Activated naive CD4-positive, alpha-beta T cell treated with anti-CD3 and anti-CD28 coated beads for 36 hours (primary cell): ENCODE results near the gene ACTA2. TPM values are rescaled to one million over a fixed set of nuclear protein-coding genes. Genes with fewer than 3 reads are reported as not detected.
A peak's percentile ranks its signal among the peaks of the same experiment; 100 is the strongest.

Experiments used
- CTCF ChIA-PET: fragments of 350-600 bp; sonication (Branson Sonifier 250); formaldehyde crosslinking; loops from one replicate; lab custom pipeline; 2021; ENCODE audit warnings: antibody characterized with exemption; lab: Charles Lee
- DNase-seq: peaks from one replicate; pipeline ENCODE4 v3.0.0-alpha.2; 2020
- H3K27ac Mint-ChIP-seq: one replicate; pipeline ENCODE4 v1.8.0; 2021; ENCODE audit warnings: mild to moderate bottlenecking, mixed read lengths
- H3K27me3 Mint-ChIP-seq: one replicate; pipeline ENCODE4 v1.8.0; 2021; ENCODE audit warnings: low read depth, mixed read lengths
- H3K36me3 Mint-ChIP-seq: one replicate; pipeline ENCODE4 v1.8.0; 2021; ENCODE audit warnings: low read depth, mixed read lengths
- H3K4me1 Mint-ChIP-seq: one replicate; pipeline ENCODE4 v1.8.0; 2021; ENCODE audit warnings: low read depth, mixed read lengths
- H3K4me3 Mint-ChIP-seq: one replicate; pipeline ENCODE4 v1.8.0; 2021; ENCODE audit warnings: mild to moderate bottlenecking, moderate library complexity, mixed read lengths
- H3K9me3 Mint-ChIP-seq: one replicate; pipeline ENCODE4 v1.8.0; 2021; ENCODE audit warnings: mixed read lengths
- intact Hi-C: fragments of 100-400 bp; cut with micrococcal nuclease; formaldehyde crosslinking; loops from one replicate; pipeline ENCODE4 v1.15.1; 2023
- total RNA-seq, 2 experiments: library from RNA; stranded (reverse); gene quantifications; one replicate each; pipeline ENCODE4 v1.2.3, GENCODE V29; 2021

Gene ACTA2
- 1 to 10 TPM; 3.6 to 4.0 TPM for total RNA-seq

- CTCF ChIA-PET: no interaction called here
- DNase-seq: no peak
Observed at GRCh38 chr10:88952647-88953111, at the start of gene ACTA2. Gene ACTA2 (minus strand): TSS chr10:88952773. CDS start chr10:88948930, 3,843 bp downstream.

GRCh38 chr10:89001729-89002072 is 49.1 kb upstream of the ACTA2 start:
- Mint-ChIP-seq H3K36me3 (peaks cover 15% of the 10 kb centered on the region), H3K27me3 (no peaks in the 10 kb centered on the region), H3K4me3 (peak overlapping the region; percentile 53), H3K4me1 (peaks cover 51% of the 10 kb centered on the region), H3K9me3 (no peaks in the 10 kb centered on the region), H3K27ac (peak overlapping the region; percentile 83)
- CTCF ChIA-PET: interaction anchor here (0.8 to 1.7 kb wide), 6 partner anchors 10 to 166 kb away, joined by 3 to 8 read pairs (median 5); partner anchors contain the start of gene FAS
- peak; percentile 31 for DNase-seq
- intact Hi-C loops: loop anchor here (1.0 to 5.0 kb wide), 8 partner anchors 11 to 593 kb away; partner anchors contain the start of genes FAS and STAMBPL1

More at GRCh38 chr10:88952647-88953111, at the start of gene ACTA2:
- no peaks in the 10 kb centered on the region for H3K36me3 Mint-ChIP-seq
- no peak within 1 kb of the TSS for H3K27ac Mint-ChIP-seq
- no peaks in the 10 kb centered on the region for H3K9me3 Mint-ChIP-seq
- H3K4me3 Mint-ChIP-seq: no peak within 1 kb of the TSS
- no peaks in the 10 kb centered on the region for H3K4me1 Mint-ChIP-seq
- H3K27me3 Mint-ChIP-seq: no peaks in the 10 kb centered on the region
- intact Hi-C loops: no loop called here

- peak overlapping the region; percentile 83 for H3K27ac Mint-ChIP-seq
- peaks cover 16% of the 10 kb centered on the region for H3K36me3 Mint-ChIP-seq
- H3K9me3 Mint-ChIP-seq: no peaks in the 10 kb centered on the region
- peak overlapping the region; percentile 53 for H3K4me3 Mint-ChIP-seq
- DNase-seq: peak; percentile 73
- CTCF ChIA-PET: interaction anchor here (0.6 to 1.7 kb wide), 7 partner anchors 9 to 166 kb away, joined by 3 to 8 read pairs (median 4); partner anchors contain the start of gene FAS
- peaks cover 54% of the 10 kb centered on the region for H3K4me1 Mint-ChIP-seq
- H3K27me3 Mint-ChIP-seq: no peaks in the 10 kb centered on the region
- intact Hi-C loops: loop anchor here (1.0 to 5.0 kb wide), 7 partner anchors 11 to 592 kb away; partner anchors contain the start of genes FAS and STAMBPL1
Observed at GRCh38 chr10:89001024-89001728, 48.6 kb upstream of the ACTA2 start.

GRCh38 chr10:88999625-89000024 is 47.1 kb upstream of the ACTA2 start:
- Mint-ChIP-seq H3K4me3 (no peak overlapping the region), H3K36me3 (peaks cover 12% of the 10 kb centered on the region), H3K9me3 (no peaks in the 10 kb centered on the region), H3K27ac (no peak overlapping the region), H3K27me3 (no peaks in the 10 kb centered on the region), H3K4me1 (peaks cover 66% of the 10 kb centered on the region)
- intact Hi-C loops: loop anchor here (2.0 to 5.0 kb wide), 4 partner anchors 13 to 591 kb away; partner anchors contain the start of gene STAMBPL1
- DNase-seq: no peak
- CTCF ChIA-PET: interaction anchor here (0.5 to 1.4 kb wide), 2 partner anchors 85 to 216 kb away, joined by 4 read pairs; no protein-coding TSS in a partner anchor

- Mint-ChIP-seq H3K4me3 (no peak overlapping the region), H3K27me3 (no peaks in the 10 kb centered on the region), H3K4me1 (peaks cover 62% of the 10 kb centered on the region), H3K27ac (no peak overlapping the region), H3K9me3 (no peaks in the 10 kb centered on the region), H3K36me3 (peaks cover 12% of the 10 kb centered on the region)
- intact Hi-C loops: no loop called here
- CTCF ChIA-PET: interaction anchor here (1.4 to 1.5 kb wide), 2 partner anchors 10 to 33 kb away, joined by 5 to 9 read pairs; no protein-coding TSS in a partner anchor
- DNase-seq: no peak
Observed at GRCh38 chr10:88996927-88997326, 44.4 kb upstream of the ACTA2 start.

GRCh38 chr10:88995156-88995876 is 42.7 kb upstream of the ACTA2 start:
- CTCF ChIA-PET: interaction anchor here (0.6 to 2.2 kb wide), 6 partner anchors 31 to 88 kb away, joined by 3 to 9 read pairs (median 4); no protein-coding TSS in a partner anchor
- Mint-ChIP-seq H3K27me3 (no peaks in the 10 kb centered on the region), H3K4me1 (peaks cover 47% of the 10 kb centered on the region), H3K9me3 (no peaks in the 10 kb centered on the region), H3K27ac (peak overlapping the region; percentile 28), H3K4me3 (peak overlapping the region; percentile 2), H3K36me3 (peaks cover 20% of the 10 kb centered on the region)
- DNase-seq: no peak
- intact Hi-C loops: no loop called here

- no peak overlapping the region for H3K4me3 Mint-ChIP-seq
- DNase-seq: no peak
- H3K27ac Mint-ChIP-seq: peak overlapping the region; percentile 46
- H3K27me3 Mint-ChIP-seq: no peaks in the 10 kb centered on the region
- intact Hi-C loops: loop anchor here (5.0 kb wide), 2 partner anchors 412 to 1177 kb away; partner anchors contain the start of genes ATAD1 and RNLS
- peaks cover 50% of the 10 kb centered on the region for H3K4me1 Mint-ChIP-seq
- CTCF ChIA-PET: interaction anchor here (0.6 to 4.7 kb wide), 5 partner anchors 21 to 61 kb away, joined by 3 to 28 read pairs (median 5); no protein-coding TSS in a partner anchor
- no peaks in the 10 kb centered on the region for H3K9me3 Mint-ChIP-seq
- H3K36me3 Mint-ChIP-seq: peaks cover 20% of the 10 kb centered on the region
Observed at GRCh38 chr10:88994019-88994418, 41.4 kb upstream of the ACTA2 start.

- Mint-ChIP-seq H3K27ac (peak overlapping the region; percentile 67), H3K9me3 (peaks cover under 1% of the 10 kb centered on the region), H3K36me3 (peaks cover 20% of the 10 kb centered on the region), H3K27me3 (no peaks in the 10 kb centered on the region), H3K4me1 (peaks cover 50% of the 10 kb centered on the region), H3K4me3 (peak overlapping the region; percentile 70)
- intact Hi-C loops: loop anchor here (5.0 kb wide), 2 partner anchors 411 to 1176 kb away; partner anchors contain the start of genes ATAD1 and RNLS
- CTCF ChIA-PET: interaction anchor here (0.6 to 4.7 kb wide), 5 partner anchors 20 to 68 kb away, joined by 3 to 28 read pairs (median 5); no protein-coding TSS in a partner anchor
- no peak for DNase-seq
Observed at GRCh38 chr10:88992921-88993524, 40.5 kb upstream of the ACTA2 start.

GRCh38 chr10:88991899-88992320 is 39.3 kb upstream of the ACTA2 start:
- no peak for DNase-seq
- CTCF ChIA-PET: interaction anchor here (0.6 to 4.7 kb wide), 8 partner anchors 9 to 156 kb away, joined by 3 to 28 read pairs (median 4); no protein-coding TSS in a partner anchor
- H3K4me1 Mint-ChIP-seq: peaks cover 54% of the 10 kb centered on the region
- peaks cover 2% of the 10 kb centered on the region for H3K9me3 Mint-ChIP-seq
- H3K36me3 Mint-ChIP-seq: peaks cover 19% of the 10 kb centered on the region
- intact Hi-C loops: loop anchor here (1.0 to 5.0 kb wide), 9 partner anchors 37 to 1175 kb away; partner anchors contain the start of genes ATAD1, IFIT5, RNLS and STAMBPL1
- H3K27ac Mint-ChIP-seq: peak overlapping the region; percentile 98
- no peaks in the 10 kb centered on the region for H3K27me3 Mint-ChIP-seq
- peak overlapping the region; percentile 92 for H3K4me3 Mint-ChIP-seq

GRCh38 chr10:88991161-88991898 is 38.8 kb upstream of the ACTA2 start:
- peak; percentile 84 for DNase-seq
- CTCF ChIA-PET: interaction anchor here (0.6 to 4.7 kb wide), 10 partner anchors 10 to 227 kb away, joined by 3 to 28 read pairs (median 7); no protein-coding TSS in a partner anchor
- Mint-ChIP-seq H3K36me3 (peaks cover 18% of the 10 kb centered on the region), H3K9me3 (peaks cover 4% of the 10 kb centered on the region), H3K4me3 (peak overlapping the region; percentile 92), H3K27me3 (no peaks in the 10 kb centered on the region), H3K4me1 (peaks cover 53% of the 10 kb centered on the region), H3K27ac (peak overlapping the region; percentile 98)
- intact Hi-C loops: loop anchor here (1.0 to 5.0 kb wide), 9 partner anchors 37 to 1174 kb away; partner anchors contain the start of genes ATAD1, IFIT5, RNLS and STAMBPL1
